ENCODE data around the gene IGFL1. TPM values are rescaled to one million over a fixed set of nuclear protein-coding genes. Genes with fewer than 3 reads are reported as not detected.
"Not testable (repeated sequence)": the region's sequence is repeated elsewhere in the genome, so short reads cannot be mapped to it uniquely, and the experiment has no call there.

Gene IGFL1
- total RNA-seq, 1 donor: not detected

DNA sequence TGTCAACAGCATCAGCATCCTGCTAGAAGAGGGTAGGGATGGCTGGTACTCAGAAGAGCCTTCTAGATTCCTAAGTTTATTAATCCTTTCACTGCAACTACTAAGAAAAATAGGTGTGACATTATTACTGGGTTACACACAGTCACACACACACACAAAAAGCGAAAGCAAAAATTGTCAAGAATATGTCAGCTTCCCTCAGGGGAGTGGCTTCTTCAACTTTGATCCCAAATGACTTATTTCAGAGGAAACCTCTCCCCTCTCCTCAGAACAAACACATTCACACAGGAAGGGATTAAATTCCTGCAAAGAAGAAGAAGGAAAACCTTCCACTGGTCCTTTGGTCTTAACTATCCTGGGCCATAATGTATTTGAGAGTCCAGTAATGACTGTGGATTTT, 20.1 kb upstream of the IGFL1 start:
- DNase-seq (ENCODE audit: low read depth): no peak
- no peak for TF ChIP-seq CTCF (IDR thresholded peaks at IDR 0.05; ENCODE audit: insufficient read depth, low read depth, low read length)
- no peak overlapping the region for H3K4me3 ChIP-seq (ENCODE audit: low read depth, low read length)

- no peak for TF ChIP-seq CTCF (IDR thresholded peaks at IDR 0.05; ENCODE audit: insufficient read depth, low read depth, low read length)
- DNase-seq (ENCODE audit: low read depth): no peak
- H3K4me3 ChIP-seq (ENCODE audit: low read depth, low read length): no peak overlapping the region
These were observed 18.9 kb upstream of the IGFL1 start for GRCh38 chr19:46210669-46211068.

GRCh38 chr19:46211201-46211881, 18.2 kb upstream of the IGFL1 start:
- no peak for TF ChIP-seq CTCF (IDR thresholded peaks at IDR 0.05; ENCODE audit: insufficient read depth, low read depth, low read length)
- H3K4me3 ChIP-seq (ENCODE audit: low read depth, low read length): no peak overlapping the region
- no peak for DNase-seq (ENCODE audit: low read depth)

DNA sequence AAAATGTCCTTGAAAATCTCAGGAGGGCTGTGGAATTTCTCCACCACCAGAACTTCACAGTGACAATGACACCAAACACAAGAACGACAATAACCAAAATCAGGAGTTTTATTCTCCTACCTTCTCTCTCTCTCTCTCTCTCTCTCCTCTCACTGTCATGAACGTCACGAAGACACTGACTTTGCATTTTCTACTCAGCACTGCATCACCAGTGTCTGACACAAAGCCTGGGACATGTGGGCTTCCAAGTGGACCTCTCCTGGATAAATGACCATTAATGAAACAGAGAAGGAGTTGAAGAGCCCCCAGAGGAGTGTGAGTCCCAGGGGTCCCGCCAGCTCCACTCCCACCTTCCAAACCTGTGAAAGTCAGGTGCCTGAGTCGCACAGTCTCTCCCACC, 16.9 kb upstream of the IGFL1 start:
- H3K4me3 ChIP-seq (ENCODE audit: low read depth, low read length); DNase-seq (ENCODE audit: low read depth): not testable (repeated sequence)

DNA sequence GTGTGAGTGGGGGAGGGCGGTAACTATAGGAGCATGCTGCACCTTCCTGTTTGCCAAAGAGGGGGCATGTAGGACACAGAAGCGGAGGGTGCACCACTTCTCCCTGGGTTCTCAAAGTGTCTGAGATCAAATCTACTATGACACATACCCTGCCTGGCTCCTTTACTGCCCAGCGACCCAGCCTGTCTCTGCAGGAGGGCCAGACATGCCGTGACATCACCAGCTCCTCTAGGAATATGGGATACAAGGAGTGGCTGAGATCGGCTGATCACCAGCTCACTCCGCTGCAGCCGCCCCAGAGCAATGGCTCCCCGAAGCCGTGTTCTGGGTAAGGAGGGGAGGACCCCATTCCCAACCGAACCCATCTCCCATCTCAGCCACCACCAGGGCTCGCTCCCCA, 16.4 kb upstream of the IGFL1 start:
- no peak for TF ChIP-seq CTCF (IDR thresholded peaks at IDR 0.05; ENCODE audit: insufficient read depth, low read depth, low read length)
- DNase-seq (ENCODE audit: low read depth): no peak
- no peak overlapping the region for H3K4me3 ChIP-seq (ENCODE audit: low read depth, low read length)

DNA sequence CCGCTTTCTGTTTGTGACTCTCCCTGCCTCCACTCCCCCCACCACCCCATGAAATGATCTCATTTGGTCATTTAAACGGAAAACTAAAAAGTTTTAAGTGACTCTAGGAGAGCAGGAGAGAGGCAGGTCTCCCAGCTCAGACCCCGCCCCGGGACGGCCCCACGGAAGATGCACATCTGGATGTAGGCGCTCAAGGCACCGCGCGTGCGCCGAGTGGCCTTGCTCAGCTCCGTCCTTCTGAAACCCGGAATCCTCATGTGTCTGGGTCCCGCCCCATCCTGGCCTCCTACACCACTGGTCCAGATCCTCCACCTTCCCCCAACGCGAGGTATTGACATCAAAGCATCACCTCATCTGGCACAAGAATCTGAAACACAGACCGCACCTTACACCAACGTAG, 15.7 kb upstream of the IGFL1 start:
- H3K4me3 ChIP-seq (ENCODE audit: low read depth, low read length): no peak overlapping the region
- no peak for TF ChIP-seq CTCF (IDR thresholded peaks at IDR 0.05; ENCODE audit: insufficient read depth, low read depth, low read length)
- no peak for DNase-seq (ENCODE audit: low read depth)

DNA sequence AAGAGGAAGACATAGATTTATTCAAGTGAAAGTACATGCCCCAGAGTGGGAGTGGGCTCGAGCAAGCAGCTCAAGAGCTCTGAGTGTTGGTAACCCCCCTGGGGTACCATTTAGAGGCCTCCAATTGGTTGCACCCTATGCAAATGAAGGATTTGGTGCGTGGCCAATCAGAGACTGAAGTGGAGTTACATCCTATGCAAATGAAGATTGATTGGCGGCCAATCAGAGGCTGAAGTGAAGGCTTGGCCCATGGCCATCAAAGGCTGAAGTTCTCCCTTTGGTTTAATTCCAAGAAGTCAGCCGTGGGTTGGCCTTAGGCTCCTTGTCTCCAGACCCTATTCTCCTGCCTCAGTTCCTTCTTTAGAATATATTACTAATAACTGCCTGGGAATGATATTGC, 12.9 kb upstream of the IGFL1 start:
- no peak overlapping the region for H3K4me3 ChIP-seq (ENCODE audit: low read depth, low read length)
- DNase-seq (ENCODE audit: low read depth): no peak
- no peak for TF ChIP-seq CTCF (IDR thresholded peaks at IDR 0.05; ENCODE audit: insufficient read depth, low read depth, low read length)

Data from fibroblast of villous mesenchyme (primary cell).